Adipose tissue (tissue), 3 donors: ENCODE data around the gene IGFBP2. TPM values are rescaled to one million over a fixed set of nuclear protein-coding genes. Genes with fewer than 3 reads are reported as not detected.

Experiments
- H3K27ac ChIP-seq: one replicate; pipeline ENCODE4 v1.5.1; 2013; ENCODE audit warnings: low read depth, low read length
- WGBS, 3 donors: extraction: QIAGEN DNeasy Blood & Tissue Kit; methylation state at CpG; one replicate each; pipeline ENCODE4 v1.1.7; 2013; 5-methylcytosine and 5-hydroxymethylcytosine counted together
- polyA plus RNA-seq, 3 donors: library from polyadenylated mRNA; stranded (reverse); fragments of 200-250 nt; gene quantifications; one replicate each; pipeline ENCODE4 v1.2.3, GENCODE V29; 2013
- donor health status: healthy with polysubstance abuse.
- donor health status: Bipolar disorder and iron deficiency.
- donor health status: healthy.

IGFBP2 gene
- polyA plus RNA-seq, 3 donors: 73.9 to 428 (median 93.2) TPM

GRCh38 chr2:216606551-216607276, 26.5 kb upstream of the IGFBP2 start:
- H3K27ac ChIP-seq: no peak overlapping the region
- 30 to 55% (median 33%) methylated on average over 20 of the region's 20 CpGs for WGBS, 3 donors

- H3K27ac ChIP-seq: no peak overlapping the region
- 82 to 87% (median 87%) methylated on average over 10 of the region's 10 CpGs for WGBS, 3 donors
Observed at GRCh38 chr2:216607277-216607560, 26.0 kb upstream of the IGFBP2 start.

GRCh38 chr2:216608525-216608924, 24.7 kb upstream of the IGFBP2 start:
- 97 to 98% (median 97%) methylated on average over 5 of the region's 5 CpGs for WGBS, 3 donors
- no peak overlapping the region for H3K27ac ChIP-seq

- H3K27ac ChIP-seq: no peak overlapping the region
- WGBS, 3 donors: 38 to 85% (median 77%) methylated on average over 7 of the region's 7 CpGs
Observed at GRCh38 chr2:216615298-216616082, 17.7 kb upstream of the IGFBP2 start.

- WGBS, 3 donors: 79 to 90% (median 86%) methylated on average over 3 of the region's 3 CpGs
- H3K27ac ChIP-seq: no peak overlapping the region
Observed at GRCh38 chr2:216616083-216616678, 17.0 kb upstream of the IGFBP2 start.

- no peak overlapping the region for H3K27ac ChIP-seq
- WGBS, 3 donors: 89 to 95% (median 91%) methylated on average over 13 of the region's 13 CpGs
Observed at GRCh38 chr2:216617159-216617815, 15.9 kb upstream of the IGFBP2 start.

- 79 to 89% (median 83%) methylated on average over 7 of the region's 7 CpGs for WGBS, 3 donors
- H3K27ac ChIP-seq: no peak overlapping the region
Observed at GRCh38 chr2:216618785-216619184, 14.4 kb upstream of the IGFBP2 start.

- WGBS, 3 donors: 41 to 64% (median 62%) methylated on average over 12 of the region's 12 CpGs
- H3K27ac ChIP-seq: no peak overlapping the region
Observed at GRCh38 chr2:216619411-216620393, 13.5 kb upstream of the IGFBP2 start.

GRCh38 chr2:216620786-216621185, 12.4 kb upstream of the IGFBP2 start:
- 47 to 85% (median 61%) methylated on average over 12 of the region's 12 CpGs for WGBS, 3 donors
- H3K27ac ChIP-seq: no peak overlapping the region

- H3K27ac ChIP-seq: no peak overlapping the region
Observed at GRCh38 chr2:216621292-216621691, 11.9 kb upstream of the IGFBP2 start.

GRCh38 chr2:216622526-216622925, 10.7 kb upstream of the IGFBP2 start:
- 69 to 87% (median 75%) methylated on average over 4 of the region's 4 CpGs for WGBS, 3 donors
- no peak overlapping the region for H3K27ac ChIP-seq

More at GRCh38 chr2:216621292-216621691, 11.9 kb upstream of the IGFBP2 start:
- WGBS, 3 donors: 53 to 93% (median 89%) methylated on average over 4 of the region's 4 CpGs

GRCh38 chr2:216624251-216624650, 9.0 kb upstream of the IGFBP2 start:
- no peak overlapping the region for H3K27ac ChIP-seq
- 93 to 100% (median 93%) methylated on average over 2 of the region's 2 CpGs for WGBS, 3 donors

- 69 to 84% (median 73%) methylated on average over 7 of the region's 7 CpGs for WGBS, 3 donors
Observed at GRCh38 chr2:216626168-216626874, 6.9 kb upstream of the IGFBP2 start.

GRCh38 chr2:216626875-216627245, 6.4 kb upstream of the IGFBP2 start:
- no peak overlapping the region for H3K27ac ChIP-seq
- WGBS, 3 donors: 31 to 75% (median 72%) methylated on average over 2 of the region's 2 CpGs

More at GRCh38 chr2:216626168-216626874, 6.9 kb upstream of the IGFBP2 start:
- H3K27ac ChIP-seq: no peak overlapping the region

GRCh38 chr2:216629784-216630183, 3.4 kb upstream of the IGFBP2 start:
- H3K27ac ChIP-seq: no peak overlapping the region
- 89 to 95% (median 92%) methylated on average over 4 of the region's 4 CpGs for WGBS, 3 donors

- no peak overlapping the region for H3K27ac ChIP-seq
Observed at GRCh38 chr2:216632346-216632951, 771 bp upstream of the IGFBP2 start.

More at GRCh38 chr2:216632346-216632951, 771 bp upstream of the IGFBP2 start:
- WGBS, 3 donors: 48 to 54% (median 53%) methylated on average over 13 of the region's 13 CpGs
